Adrenal gland (tissue), 12 donors: ENCODE data around the gene TDP2. TPM values are rescaled to one million over a fixed set of nuclear protein-coding genes. Genes with fewer than 3 reads are reported as not detected.
A peak's percentile ranks its signal among the peaks of the same experiment; 100 is the strongest.
"Not testable (repeated sequence)": the region's sequence is repeated elsewhere in the genome, so short reads cannot be mapped to it uniquely, and the experiment has no call there.

Experiments
- DNase-seq, 7 donors: peaks; one replicate each; pipeline ENCODE4 v3.0.0-alpha.2; 2019 to 2020
- H3K27ac ChIP-seq, 5 donors: fragments of 200-600 bp; sonication (generic) in 4 of 5; 1 replicate in 3 of 5; 2 replicates in 2 of 5; pipeline versions ENCODE4 v1.5.1 to v1.8.0; 2016 to 2020; ENCODE audit warnings: mild to moderate bottlenecking in 1 of 5
- H3K27me3 ChIP-seq: fragments of 200-600 bp; 2 replicates; pipeline ENCODE4 v1.8.0; 2021
- H3K36me3 ChIP-seq, 2 donors: fragments of 200-600 bp; replicated peaks in 1 of 2; 1 replicate in 1 of 2; 2 replicates in 1 of 2; pipeline versions ENCODE4 v1.5.1 to v1.8.0; 2018 to 2022
- H3K4me1 ChIP-seq, 2 donors: fragments of 200-600 bp; replicated peaks in 1 of 2; 1 replicate in 1 of 2; 2 replicates in 1 of 2; pipeline versions ENCODE4 v1.5.1 to v1.8.0; 2018 to 2021
- H3K4me3 ChIP-seq, 4 donors: fragments of 200-600 bp; sonication (generic) in 3 of 4; one replicate each; pipeline ENCODE4 v1.5.1; 2016 to 2018
- H3K9me3 ChIP-seq, 3 donors: fragments of 200-600 bp; sonication (generic) in 1 of 3; replicated peaks in 1 of 3; 1 replicate in 2 of 3; 2 replicates in 1 of 3; pipeline versions ENCODE4 v1.5.1 to v1.8.0; 2016 to 2021
- CTCF ChIP-seq, 6 experiments: fragments of 450-650 bp in 4 of 6; fragments of 200-600 bp in 2 of 6; sonication (generic) in 1 of 6; IDR thresholded peaks; 1 replicate in 5 of 6; 2 replicates in 1 of 6; pipeline versions ENCODE4 v1.5.1 to v1.8.0; 2016 to 2021; ENCODE audit warnings: antibody characterized with exemption in 6 of 6, mild to moderate bottlenecking in 2 of 6, moderate library complexity in 1 of 6
- POLR2A ChIP-seq, 2 donors: fragments of 450-650 bp; IDR thresholded peaks; one replicate each; pipeline ENCODE4 v1.6.1; 2017; ENCODE audit warnings: antibody characterized with exemption in 2 of 2, mild to moderate bottlenecking in 2 of 2, moderate library complexity in 1 of 2
- WGBS, 4 donors: extraction: QIAGEN DNeasy Blood & Tissue Kit in 2 of 4; methylation state at CpG; one replicate each; pipeline versions ENCODE4 v1.1.5 to v1.1.7; 2013 to 2017; 5-methylcytosine and 5-hydroxymethylcytosine counted together
- intact Hi-C, 2 donors: fragments of 100-400 bp; cut with DNase I; formaldehyde crosslinking; loops; one replicate each; pipeline versions ENCODE4 v1.14.1 to v1.15.0; 2022 to 2023
- polyA plus RNA-seq, 3 donors: library from polyadenylated mRNA; stranded (reverse); fragments of 200-250 nt in 2 of 3; fragments of 350-450 nt in 1 of 3; fragmentation: Illumina TruSeq in 1 of 3; extraction: RNeasy Lipid Tissue Mini Kit (QIAGEN cat#74804) in 1 of 3; gene quantifications; one replicate each; pipeline ENCODE4 v1.2.3, GENCODE V29; 2013 to 2014
- total RNA-seq, 9 donors: library from RNA; depleted of rRNA in 4 of 9; stranded (reverse); fragments of >200 nt in 4 of 9; fragments of 120-200 nt in 1 of 9; fragmentation: NEBNext Ultra II Directional in 1 of 9; extraction: Animal tissue kit (Norgen Biotek cat#: 25700) in 1 of 9; gene quantifications; one replicate each; pipeline versions ENCODE4 v1.1.0 to v1.2.4, GENCODE V29; 2013 to 2023
- donor health status: healthy with polysubstance abuse.
- donor health status: Bipolar disorder and iron deficiency.
- donor health status: DM: yes; HTN: yes; CAD: no.
- donor health status: DM: no; HTN: no; CAD: no.
- donor health status: DM: no; HTN: no; CAD: no.
- donor health status: DM: yes; HTN: yes; CAD: no.

Gene TDP2
- total and polyA plus RNA-seq, 12 donors: 12.9 to 55.8 (median 33.0) TPM

- DNase-seq: no peak
- WGBS, 4 donors: 88 to 93% (median 91%) methylated on average over 6 of the region's 6 CpGs
- Histone ChIP-seq H3K9me3 (peaks cover 0 to 8% (median 0%) of the 10 kb centered on the region in 3 donors), H3K36me3 (no peaks in the 10 kb centered on the region), H3K27ac (no peak overlapping the region), H3K27me3 (no peaks in the 10 kb centered on the region), H3K4me3 (no peak overlapping the region), H3K4me1 (peaks cover 0 to 10% of the 10 kb centered on the region in 2 donors)
- TF ChIP-seq POLR2A (IDR thresholded peaks at IDR 0.05) (no peak), CTCF (IDR thresholded peaks at IDR 0.05) (no peak)
- intact Hi-C loops: no loop called here
Measured at GRCh38 chr6:24672620-24673182, 6.0 kb upstream of the TDP2 start.

GRCh38 chr6:24671077-24671476 lies 4.4 kb upstream of the TDP2 start:
- H3K27ac ChIP-seq, intact Hi-C loops, H3K9me3 ChIP-seq, H3K36me3 ChIP-seq, H3K27me3 ChIP-seq, H3K4me3 ChIP-seq, DNase-seq: not testable (repeated sequence)
- WGBS, 4 donors: 93 to 97% (median 95%) methylated on average over 4 of the region's 4 CpGs
- peaks cover 0 to 13% of the 10 kb centered on the region in 2 donors for H3K4me1 ChIP-seq

GRCh38 chr6:24670492-24670891 lies 3.8 kb upstream of the TDP2 start:
- H3K9me3 ChIP-seq: not testable (repeated sequence)

GRCh38 chr6:24668997-24669361 lies 2.3 kb upstream of the TDP2 start:
- no peak overlapping the region for H3K27ac ChIP-seq
- peaks cover 0 to 29% of the 10 kb centered on the region in 2 donors for H3K4me1 ChIP-seq
- intact Hi-C loops: no loop called here
- no peak for DNase-seq
- H3K27me3 ChIP-seq: no peaks in the 10 kb centered on the region
- H3K36me3 ChIP-seq: peaks cover 0 to 2% of the 10 kb centered on the region in 2 donors
- no peak for TF ChIP-seq CTCF (IDR thresholded peaks at IDR 0.05)
- no peak for TF ChIP-seq POLR2A (IDR thresholded peaks at IDR 0.05)
- peaks cover 0 to 8% (median 0%) of the 10 kb centered on the region in 3 donors for H3K9me3 ChIP-seq
- 90 to 98% (median 94%) methylated on average over 9 of the region's 9 CpGs for WGBS, 4 donors
- H3K4me3 ChIP-seq: no peak overlapping the region

More at GRCh38 chr6:24670492-24670891, 3.8 kb upstream of the TDP2 start:
- peaks cover 0 to 19% of the 10 kb centered on the region in 2 donors for H3K4me1 ChIP-seq
- H3K27me3 ChIP-seq, H3K36me3 ChIP-seq, H3K27ac ChIP-seq, H3K4me3 ChIP-seq, intact Hi-C loops, DNase-seq: not testable (repeated sequence)

GRCh38 chr6:24668066-24668996 lies 1.6 kb upstream of the TDP2 start:
- peak overlapping the region in 1 of 4 donors; percentile 90 for H3K4me3 ChIP-seq
- peak overlapping the region in 2 of 5 donors; percentile 79 to 92 for H3K27ac ChIP-seq
- DNase-seq, H3K27me3 ChIP-seq, H3K36me3 ChIP-seq, intact Hi-C loops, H3K9me3 ChIP-seq: not testable (repeated sequence)
- WGBS, 4 donors: 91 to 97% (median 94%) methylated on average over 15 to 18 of the region's 18 CpGs
- peaks cover 0 to 29% of the 10 kb centered on the region in 2 donors for H3K4me1 ChIP-seq
